Stimulated activated CD4-positive, alpha-beta T cell treated with anti-CD3 and anti-CD28 coated beads, Interleukin-15, amount 100 ng/mL, for 48 hours (primary cell): Measurements from ENCODE around the gene FPR2.
"Not testable (repeated sequence)": the region's sequence is repeated elsewhere in the genome, so short reads cannot be mapped to it uniquely, and the experiment has no call there.

Experiments used
- DNase-seq, 2 donors: peaks; one replicate each; pipeline ENCODE4 v3.0.0-alpha.2; 2020; ENCODE audit warnings: low read depth in 2 of 2

Gene FPR2

GRCh38 chr19:51760697-51761356 lies at the start of gene FPR2:
Gene FPR2, plus strand, starts transcription at chr19:51761180. Its CDS starts 7,479 bp downstream, at chr19:51768659.
- no peak for DNase-seq

- DNase-seq = no peak
Observed at GRCh38 chr19:51711702-51712101, 49.3 kb upstream of the FPR2 start.

- DNase-seq = no peak
Observed at GRCh38 chr19:51712461-51713081, 48.4 kb upstream of the FPR2 start.

- DNase-seq = no peak
Observed at GRCh38 chr19:51713319-51714285, 47.4 kb upstream of the FPR2 start.

- DNase-seq = no peak
Observed at GRCh38 chr19:51714848-51715247, 46.1 kb upstream of the FPR2 start.

- DNase-seq = no peak
Observed at GRCh38 chr19:51715850-51716249, 45.1 kb upstream of the FPR2 start.

- DNase-seq = no peak
Observed at GRCh38 chr19:51716925-51717324, 44.1 kb upstream of the FPR2 start.

GRCh38 chr19:51719251-51719988 lies 41.6 kb upstream of the FPR2 start:
- no peak for DNase-seq

- DNase-seq = no peak
Observed at GRCh38 chr19:51721905-51722304, 39.1 kb upstream of the FPR2 start.

GRCh38 chr19:51722492-51722891 lies 38.5 kb upstream of the FPR2 start:
- no peak for DNase-seq

GRCh38 chr19:51724543-51724942 lies 36.4 kb upstream of the FPR2 start:
- no peak for DNase-seq

GRCh38 chr19:51726049-51726448 lies 34.9 kb upstream of the FPR2 start:
- no peak for DNase-seq

GRCh38 chr19:51727349-51727880 lies 33.6 kb upstream of the FPR2 start:
- DNase-seq = no peak

- no peak for DNase-seq
Observed at GRCh38 chr19:51729781-51730180, 31.2 kb upstream of the FPR2 start.

GRCh38 chr19:51733742-51734522 lies 27.0 kb upstream of the FPR2 start:
- DNase-seq = no peak

GRCh38 chr19:51735759-51736449 lies 25.1 kb upstream of the FPR2 start:
- DNase-seq = no peak

GRCh38 chr19:51737389-51737788 lies 23.6 kb upstream of the FPR2 start:
- DNase-seq = no peak

GRCh38 chr19:51737924-51738323 lies 23.1 kb upstream of the FPR2 start:
- DNase-seq = no peak

GRCh38 chr19:51738523-51738922 lies 22.5 kb upstream of the FPR2 start:
- DNase-seq = not testable (repeated sequence)
